Measurements from ENCODE around the gene MCMBP.

DNA sequence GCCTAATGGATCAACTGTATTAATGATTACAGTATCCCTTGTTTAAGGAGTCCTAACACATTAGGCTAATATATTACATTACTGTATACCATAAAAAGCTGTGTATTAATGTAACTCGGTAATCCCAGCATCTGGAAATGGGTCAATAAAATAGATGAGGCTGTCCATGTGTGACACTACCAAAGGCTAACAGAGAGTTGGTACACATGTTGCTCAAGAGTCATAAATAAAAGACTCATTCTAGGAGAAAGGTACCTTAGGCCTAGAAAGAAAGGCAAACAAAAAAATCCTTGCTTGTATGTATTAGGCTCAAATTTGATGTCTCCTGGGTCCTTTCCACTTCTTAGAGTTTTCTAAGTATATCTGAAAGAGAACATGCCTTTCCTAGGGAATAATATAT is 14.6 kb downstream of the MCMBP start:
- TF ChIP-seq, protein P1, sequence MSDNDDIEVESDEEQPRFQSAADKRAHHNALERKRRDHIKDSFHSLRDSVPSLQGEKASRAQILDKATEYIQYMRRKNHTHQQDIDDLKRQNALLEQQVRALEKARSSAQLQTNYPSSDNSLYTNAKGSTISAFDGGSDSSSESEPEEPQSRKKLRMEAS (IDR thresholded peaks at IDR 0.05): no peak
- TF ChIP-seq, protein P2, sequence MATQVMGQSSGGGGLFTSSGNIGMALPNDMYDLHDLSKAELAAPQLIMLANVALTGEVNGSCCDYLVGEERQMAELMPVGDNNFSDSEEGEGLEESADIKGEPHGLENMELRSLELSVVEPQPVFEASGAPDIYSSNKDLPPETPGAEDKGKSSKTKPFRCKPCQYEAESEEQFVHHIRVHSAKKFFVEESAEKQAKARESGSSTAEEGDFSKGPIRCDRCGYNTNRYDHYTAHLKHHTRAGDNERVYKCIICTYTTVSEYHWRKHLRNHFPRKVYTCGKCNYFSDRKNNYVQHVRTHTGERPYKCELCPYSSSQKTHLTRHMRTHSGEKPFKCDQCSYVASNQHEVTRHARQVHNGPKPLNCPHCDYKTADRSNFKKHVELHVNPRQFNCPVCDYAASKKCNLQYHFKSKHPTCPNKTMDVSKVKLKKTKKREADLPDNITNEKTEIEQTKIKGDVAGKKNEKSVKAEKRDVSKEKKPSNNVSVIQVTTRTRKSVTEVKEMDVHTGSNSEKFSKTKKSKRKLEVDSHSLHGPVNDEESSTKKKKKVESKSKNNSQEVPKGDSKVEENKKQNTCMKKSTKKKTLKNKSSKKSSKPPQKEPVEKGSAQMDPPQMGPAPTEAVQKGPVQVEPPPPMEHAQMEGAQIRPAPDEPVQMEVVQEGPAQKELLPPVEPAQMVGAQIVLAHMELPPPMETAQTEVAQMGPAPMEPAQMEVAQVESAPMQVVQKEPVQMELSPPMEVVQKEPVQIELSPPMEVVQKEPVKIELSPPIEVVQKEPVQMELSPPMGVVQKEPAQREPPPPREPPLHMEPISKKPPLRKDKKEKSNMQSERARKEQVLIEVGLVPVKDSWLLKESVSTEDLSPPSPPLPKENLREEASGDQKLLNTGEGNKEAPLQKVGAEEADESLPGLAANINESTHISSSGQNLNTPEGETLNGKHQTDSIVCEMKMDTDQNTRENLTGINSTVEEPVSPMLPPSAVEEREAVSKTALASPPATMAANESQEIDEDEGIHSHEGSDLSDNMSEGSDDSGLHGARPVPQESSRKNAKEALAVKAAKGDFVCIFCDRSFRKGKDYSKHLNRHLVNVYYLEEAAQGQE (IDR thresholded peaks at IDR 0.05; ENCODE audit: low read depth): no peak
- TF ChIP-seq SIN3A (IDR thresholded peaks at IDR 0.05; ENCODE audit: low read depth): no peak
- TF ChIP-seq, protein P3, sequence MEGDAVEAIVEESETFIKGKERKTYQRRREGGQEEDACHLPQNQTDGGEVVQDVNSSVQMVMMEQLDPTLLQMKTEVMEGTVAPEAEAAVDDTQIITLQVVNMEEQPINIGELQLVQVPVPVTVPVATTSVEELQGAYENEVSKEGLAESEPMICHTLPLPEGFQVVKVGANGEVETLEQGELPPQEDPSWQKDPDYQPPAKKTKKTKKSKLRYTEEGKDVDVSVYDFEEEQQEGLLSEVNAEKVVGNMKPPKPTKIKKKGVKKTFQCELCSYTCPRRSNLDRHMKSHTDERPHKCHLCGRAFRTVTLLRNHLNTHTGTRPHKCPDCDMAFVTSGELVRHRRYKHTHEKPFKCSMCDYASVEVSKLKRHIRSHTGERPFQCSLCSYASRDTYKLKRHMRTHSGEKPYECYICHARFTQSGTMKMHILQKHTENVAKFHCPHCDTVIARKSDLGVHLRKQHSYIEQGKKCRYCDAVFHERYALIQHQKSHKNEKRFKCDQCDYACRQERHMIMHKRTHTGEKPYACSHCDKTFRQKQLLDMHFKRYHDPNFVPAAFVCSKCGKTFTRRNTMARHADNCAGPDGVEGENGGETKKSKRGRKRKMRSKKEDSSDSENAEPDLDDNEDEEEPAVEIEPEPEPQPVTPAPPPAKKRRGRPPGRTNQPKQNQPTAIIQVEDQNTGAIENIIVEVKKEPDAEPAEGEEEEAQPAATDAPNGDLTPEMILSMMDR (IDR thresholded peaks at IDR 0.05 in 2 of 3, conservative IDR thresholded peaks at IDR 0.05 in 1 of 3; ENCODE audit: borderline replicate concordance in 1 of 3, insufficient read depth in 1 of 3, low read depth in 2 of 3, low read length in 2 of 3): no peak
- no peak for TF ChIP-seq POLR2A (IDR thresholded peaks at IDR 0.05; ENCODE audit: borderline replicate concordance, extremely low read depth, insufficient read depth, insufficient read length)
- no peak for TF ChIP-seq EZH2phosphoT487 (IDR thresholded peaks at IDR 0.05; ENCODE audit: borderline replicate concordance)
- TF ChIP-seq ZNF274 (IDR thresholded peaks at IDR 0.05; ENCODE audit: low read depth, low read length): no peak
